Measurements from ENCODE around the gene RPUSD4. TPM values are rescaled to one million over a fixed set of nuclear protein-coding genes. Genes with fewer than 3 reads are reported as not detected.

Gene RPUSD4
- total and polyA plus RNA-seq, 2 experiments from 2014 or later = 20.8 to 60.8 TPM

DNA sequence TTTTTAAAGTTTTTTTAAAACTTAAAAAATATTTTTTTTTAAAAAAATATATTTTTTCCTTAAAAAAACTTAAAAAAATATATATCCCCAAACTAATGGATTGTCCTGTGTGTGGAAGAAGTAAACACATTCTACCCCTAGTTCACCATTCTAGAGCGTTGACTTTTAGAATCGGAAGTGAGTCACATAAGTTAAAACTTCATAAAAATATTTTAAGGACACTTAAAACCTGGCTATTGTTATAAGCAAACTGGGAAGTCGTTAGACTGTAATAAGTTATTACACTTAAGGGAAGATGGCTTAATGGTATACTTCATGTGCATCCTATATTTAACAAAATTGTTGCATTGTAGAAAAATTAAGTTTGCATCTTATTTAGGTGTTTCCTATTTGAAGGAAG, 21.2 kb upstream of the RPUSD4 start (continued):
- no peak for TF ChIP-seq CREB1 (CRISPR knock-in tag; IDR thresholded peaks at IDR 0.05; ENCODE audit: low read depth)
- no peak for TF ChIP-seq EZH2phosphoT487 (IDR thresholded peaks at IDR 0.05; ENCODE audit: unreplicated experiment)
- no peak for TF ChIP-seq ZNF114 (CRISPR knock-in tag; IDR thresholded peaks at IDR 0.05)
- TF ChIP-seq ZNF462 (CRISPR knock-in tag; IDR thresholded peaks at IDR 0.05) = no peak
- TF ChIP-seq EZH2 (IDR thresholded peaks at IDR 0.05; ENCODE audit: low read depth, unreplicated experiment) = no peak

- no peak overlapping the region for H3K4me2 ChIP-seq
- Mint-ChIP-seq H3K27me3 (ENCODE audit: insufficient read depth, low read depth, poor library complexity) (peaks cover 3% of the 10 kb centered on the region), H3K4me1 (no peaks in the 10 kb centered on the region), H3K4me3 (no peak overlapping the region), H3K9me3 (no peaks in the 10 kb centered on the region), H3K36me3 (ENCODE audit: low read depth) (peaks cover 20% of the 10 kb centered on the region), H3K27ac (no peak overlapping the region)
- H3F3A ChIP-seq (replicated peaks; ENCODE audit: low read depth) = 0 out of 2 replicates have a peak, but pooled peaks cover 4% of the 10 kb centered on the region
- DNase-seq (ENCODE audit: low spot score) (no peak), ATAC-seq (no peak)
- no peaks in the 10 kb centered on the region for H3K36me3 ChIP-seq (ENCODE audit: insufficient read depth)
- H4K20me1 ChIP-seq (replicated peaks; ENCODE audit: insufficient read depth) = peaks cover 7% of the 10 kb centered on the region
- no peaks in the 10 kb centered on the region for H3K27me3 ChIP-seq (ENCODE audit: insufficient read depth)
- peaks cover 63% of the 10 kb centered on the region for H3K79me2 ChIP-seq (replicated peaks; ENCODE audit: insufficient read depth)
- no peaks in the 10 kb centered on the region for H3K4me1 ChIP-seq (ENCODE audit: insufficient read depth)
- H3K9me2 ChIP-seq (ENCODE audit: insufficient read depth) = no peaks in the 10 kb centered on the region
- no peak overlapping the region for H3K27ac ChIP-seq (ENCODE audit: low read depth)
- no peak overlapping the region for H3K4me3 ChIP-seq
- H2AFZ ChIP-seq = no peak overlapping the region
- no peak for TF ChIP-seq ZNF114 (CRISPR knock-in tag; IDR thresholded peaks at IDR 0.05)
- TF ChIP-seq STAT1 (IDR thresholded peaks at IDR 0.05; ENCODE audit: unreplicated experiment) = no peak
- no peak for TF ChIP-seq ZNF331 (CRISPR knock-in tag; IDR thresholded peaks at IDR 0.05; ENCODE audit: low read depth)
- no peak for TF ChIP-seq NANOG (IDR thresholded peaks at IDR 0.05; ENCODE audit: borderline replicate concordance)
- no peak for TF ChIP-seq JUNB (IDR thresholded peaks at IDR 0.05; ENCODE audit: unreplicated experiment)
- no peak for TF ChIP-seq CTCF (conservative IDR thresholded peaks at IDR 0.05; ENCODE audit: low read depth in 2 of 2)
- TF ChIP-seq EZH2 (IDR thresholded peaks at IDR 0.05; ENCODE audit: low read depth, unreplicated experiment) = no peak
- TF ChIP-seq EZH2phosphoT487 (IDR thresholded peaks at IDR 0.05; ENCODE audit: unreplicated experiment) = no peak
- TF ChIP-seq CREB1 (CRISPR knock-in tag; IDR thresholded peaks at IDR 0.05; ENCODE audit: low read depth) = no peak
- TF ChIP-seq, protein P1, sequence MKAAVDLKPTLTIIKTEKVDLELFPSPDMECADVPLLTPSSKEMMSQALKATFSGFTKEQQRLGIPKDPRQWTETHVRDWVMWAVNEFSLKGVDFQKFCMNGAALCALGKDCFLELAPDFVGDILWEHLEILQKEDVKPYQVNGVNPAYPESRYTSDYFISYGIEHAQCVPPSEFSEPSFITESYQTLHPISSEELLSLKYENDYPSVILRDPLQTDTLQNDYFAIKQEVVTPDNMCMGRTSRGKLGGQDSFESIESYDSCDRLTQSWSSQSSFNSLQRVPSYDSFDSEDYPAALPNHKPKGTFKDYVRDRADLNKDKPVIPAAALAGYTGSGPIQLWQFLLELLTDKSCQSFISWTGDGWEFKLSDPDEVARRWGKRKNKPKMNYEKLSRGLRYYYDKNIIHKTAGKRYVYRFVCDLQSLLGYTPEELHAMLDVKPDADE (IDR thresholded peaks at IDR 0.05) = no peak
- TF ChIP-seq POLR2AphosphoS5 (IDR thresholded peaks at IDR 0.05; ENCODE audit: low read depth) = no peak
Measured at GRCh38 chr11:126231725-126232459, 20.4 kb upstream of the RPUSD4 start.

Measured in GM23338 (cell line).